Measurements from ENCODE around the gene FTCD.

The FTCD gene

GRCh38 chr21:46100426-46100825 is 55.0 kb downstream of the FTCD start:
- H3K27me3 ChIP-seq (replicated peaks; ENCODE audit: insufficient read depth, low read length), result peaks cover 89% of the 10 kb centered on the region
- no peaks in the 10 kb centered on the region for H3K9me3 ChIP-seq (replicated peaks; ENCODE audit: insufficient read depth, low read length)
- no peaks in the 10 kb centered on the region for H4K20me1 ChIP-seq (ENCODE audit: insufficient read depth, low read length)
- no peaks in the 10 kb centered on the region for H3F3A ChIP-seq (ENCODE audit: insufficient read depth, low read length)
- no peaks in the 10 kb centered on the region for H3K9me2 ChIP-seq (replicated peaks; ENCODE audit: insufficient read depth, low read length)
- H3K36me3 ChIP-seq (replicated peaks; ENCODE audit: insufficient read depth, low read length), result no peaks in the 10 kb centered on the region
- no peak overlapping the region for H3K27ac ChIP-seq (ENCODE audit: low read length)
- DNase-seq, result no peak
- TF ChIP-seq EZH2 (optimal IDR thresholded peaks at IDR 0.05; ENCODE audit: low read depth, low read length) (no peak), EZH2phosphoT487 (IDR thresholded peaks at IDR 0.05; ENCODE audit: low read length) (no peak), CTCF (IDR thresholded peaks at IDR 0.05; ENCODE audit: low read length) (no peak)
- H2AFZ ChIP-seq (ENCODE audit: low read length), result no peak overlapping the region
- H3K4me1 ChIP-seq (ENCODE audit: low read length), result no peaks in the 10 kb centered on the region
- H3K9ac ChIP-seq (ENCODE audit: low read length), result no peak overlapping the region
- H3K79me2 ChIP-seq (ENCODE audit: low read length), result no peaks in the 10 kb centered on the region
- no peak overlapping the region for H3K4me2 ChIP-seq (ENCODE audit: low read depth, low read length)
- H3K4me3 ChIP-seq (ENCODE audit: low read length), result no peak overlapping the region

- no peak overlapping the region for H3K9ac ChIP-seq (ENCODE audit: low read length)
- no peak for DNase-seq
- H3K9me2 ChIP-seq (replicated peaks; ENCODE audit: insufficient read depth, low read length), result no peaks in the 10 kb centered on the region
- H3F3A ChIP-seq (ENCODE audit: insufficient read depth, low read length), result no peaks in the 10 kb centered on the region
- TF ChIP-seq CTCF (IDR thresholded peaks at IDR 0.05; ENCODE audit: low read length) (no peak), EZH2 (optimal IDR thresholded peaks at IDR 0.05; ENCODE audit: low read depth, low read length) (no peak), EZH2phosphoT487 (IDR thresholded peaks at IDR 0.05; ENCODE audit: low read length) (no peak)
- H4K20me1 ChIP-seq (ENCODE audit: insufficient read depth, low read length), result no peaks in the 10 kb centered on the region
- peaks cover 87% of the 10 kb centered on the region for H3K27me3 ChIP-seq (replicated peaks; ENCODE audit: insufficient read depth, low read length)
- no peak overlapping the region for H2AFZ ChIP-seq (ENCODE audit: low read length)
- no peak overlapping the region for H3K27ac ChIP-seq (ENCODE audit: low read length)
- no peaks in the 10 kb centered on the region for H3K9me3 ChIP-seq (replicated peaks; ENCODE audit: insufficient read depth, low read length)
- no peaks in the 10 kb centered on the region for H3K36me3 ChIP-seq (replicated peaks; ENCODE audit: insufficient read depth, low read length)
- no peak overlapping the region for H3K4me3 ChIP-seq (ENCODE audit: low read length)
- H3K4me2 ChIP-seq (ENCODE audit: low read depth, low read length), result no peak overlapping the region
- no peaks in the 10 kb centered on the region for H3K4me1 ChIP-seq (ENCODE audit: low read length)
- H3K79me2 ChIP-seq (ENCODE audit: low read length), result no peaks in the 10 kb centered on the region
Measured at GRCh38 chr21:46100020-46100419, 55.4 kb downstream of the FTCD start.

GRCh38 chr21:46099476-46099875 is 55.9 kb downstream of the FTCD start:
- no peaks in the 10 kb centered on the region for H3K9me2 ChIP-seq (replicated peaks; ENCODE audit: insufficient read depth, low read length)
- H3K4me3 ChIP-seq (ENCODE audit: low read length), result no peak overlapping the region
- no peaks in the 10 kb centered on the region for H3F3A ChIP-seq (ENCODE audit: insufficient read depth, low read length)
- no peak overlapping the region for H3K9ac ChIP-seq (ENCODE audit: low read length)
- no peaks in the 10 kb centered on the region for H3K36me3 ChIP-seq (replicated peaks; ENCODE audit: insufficient read depth, low read length)
- no peaks in the 10 kb centered on the region for H3K9me3 ChIP-seq (replicated peaks; ENCODE audit: insufficient read depth, low read length)
- no peaks in the 10 kb centered on the region for H3K79me2 ChIP-seq (ENCODE audit: low read length)
- no peak overlapping the region for H3K27ac ChIP-seq (ENCODE audit: low read length)
- no peak overlapping the region for H2AFZ ChIP-seq (ENCODE audit: low read length)
- H3K4me2 ChIP-seq (ENCODE audit: low read depth, low read length), result no peak overlapping the region
- no peaks in the 10 kb centered on the region for H4K20me1 ChIP-seq (ENCODE audit: insufficient read depth, low read length)
- peaks cover 87% of the 10 kb centered on the region for H3K27me3 ChIP-seq (replicated peaks; ENCODE audit: insufficient read depth, low read length)
- H3K4me1 ChIP-seq (ENCODE audit: low read length), result no peaks in the 10 kb centered on the region
- TF ChIP-seq EZH2phosphoT487 (IDR thresholded peaks at IDR 0.05; ENCODE audit: low read length) (no peak), CTCF (IDR thresholded peaks at IDR 0.05; ENCODE audit: low read length) (no peak), EZH2 (optimal IDR thresholded peaks at IDR 0.05; ENCODE audit: low read depth, low read length) (no peak)
- no peak for DNase-seq

Measured in MM.1S (cell line).